Coronary artery (tissue), 2 donors: Measurements from ENCODE around the gene NNMT.

Experiments used
- DNase-seq: peaks from one replicate; pipeline ENCODE4 v3.0.0-alpha.2; 2017; ENCODE audit warnings: low spot score
- H3K27ac ChIP-seq, 2 donors: fragments of 200-600 bp; sonication (generic); one replicate each; pipeline ENCODE4 v1.5.1; 2016 to 2019
- H3K4me3 ChIP-seq: fragments of 200-600 bp; sonication (generic); 2 replicates; pipeline ENCODE4 v1.5.1; 2016; ENCODE audit warnings: mild to moderate bottlenecking, moderate library complexity
- CTCF ChIP-seq: fragments of 200-600 bp; sonication (generic); IDR thresholded peaks from one replicate; pipeline ENCODE4 v1.5.1; 2019; ENCODE audit warnings: antibody characterized with exemption

NNMT gene

DNA sequence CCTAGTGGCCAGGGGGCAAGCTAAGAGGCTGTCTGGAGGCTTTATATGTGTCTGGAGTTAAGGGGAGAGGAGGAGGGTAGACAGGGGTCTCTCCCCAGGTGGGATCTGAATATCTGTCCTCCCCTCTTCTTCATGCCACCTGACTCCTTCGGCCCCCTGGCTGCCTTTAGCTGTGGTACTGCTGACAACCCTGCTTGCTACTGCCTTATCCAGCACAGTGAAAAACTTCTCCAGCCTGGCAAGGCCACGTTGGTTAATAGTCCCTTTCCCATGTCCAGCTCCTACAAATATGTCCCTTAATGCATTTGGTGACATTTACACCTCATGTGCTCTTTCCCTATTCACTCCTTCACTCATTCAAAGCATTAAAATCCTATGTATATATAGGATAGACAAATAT, 42.4 kb upstream of the NNMT start:
- no peak for TF ChIP-seq CTCF
- H3K27ac ChIP-seq = peak overlapping the region in 1 of 2 donors; percentile 56
- no peak overlapping the region for H3K4me3 ChIP-seq
- no peak for DNase-seq

DNA sequence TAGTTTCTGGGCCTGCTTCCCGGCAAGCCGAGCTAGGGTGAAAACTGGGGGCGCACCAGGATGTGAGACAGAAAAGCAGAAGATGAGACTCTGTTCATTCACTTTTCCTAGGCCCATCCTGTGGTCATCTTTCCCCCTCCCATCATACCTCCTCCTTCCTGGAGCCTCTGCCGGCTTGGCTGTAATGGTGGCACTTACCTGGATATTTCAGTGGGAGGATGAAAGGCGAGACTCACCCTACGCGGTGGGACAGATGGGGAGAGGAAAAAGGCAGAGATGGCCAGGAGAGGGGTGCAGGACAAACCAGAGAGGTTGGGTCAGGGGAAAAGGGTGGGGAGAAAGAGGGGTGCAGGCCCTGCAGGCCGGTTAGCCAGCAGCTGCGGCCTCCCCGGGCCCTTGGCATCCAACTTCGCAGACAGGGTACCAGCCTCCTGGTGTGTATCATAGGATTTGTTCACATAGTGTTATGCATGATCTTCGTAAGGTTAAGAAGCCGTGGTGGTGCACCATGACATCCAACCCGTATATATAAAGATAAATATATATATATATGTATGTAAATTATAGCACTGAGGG, 41.5 kb upstream of the NNMT start:
- no peak overlapping the region for H3K4me3 ChIP-seq
- peak overlapping the region in 1 of 2 donors; percentile 39 for H3K27ac ChIP-seq
- no peak for DNase-seq
- no peak for TF ChIP-seq CTCF

GRCh38 chr11:114255289-114255688, 40.9 kb upstream of the NNMT start:
- Histone ChIP-seq H3K4me3 (no peak overlapping the region), H3K27ac (peak overlapping the region in 1 of 2 donors; percentile 21)
- TF ChIP-seq CTCF = no peak
- no peak for DNase-seq

DNA sequence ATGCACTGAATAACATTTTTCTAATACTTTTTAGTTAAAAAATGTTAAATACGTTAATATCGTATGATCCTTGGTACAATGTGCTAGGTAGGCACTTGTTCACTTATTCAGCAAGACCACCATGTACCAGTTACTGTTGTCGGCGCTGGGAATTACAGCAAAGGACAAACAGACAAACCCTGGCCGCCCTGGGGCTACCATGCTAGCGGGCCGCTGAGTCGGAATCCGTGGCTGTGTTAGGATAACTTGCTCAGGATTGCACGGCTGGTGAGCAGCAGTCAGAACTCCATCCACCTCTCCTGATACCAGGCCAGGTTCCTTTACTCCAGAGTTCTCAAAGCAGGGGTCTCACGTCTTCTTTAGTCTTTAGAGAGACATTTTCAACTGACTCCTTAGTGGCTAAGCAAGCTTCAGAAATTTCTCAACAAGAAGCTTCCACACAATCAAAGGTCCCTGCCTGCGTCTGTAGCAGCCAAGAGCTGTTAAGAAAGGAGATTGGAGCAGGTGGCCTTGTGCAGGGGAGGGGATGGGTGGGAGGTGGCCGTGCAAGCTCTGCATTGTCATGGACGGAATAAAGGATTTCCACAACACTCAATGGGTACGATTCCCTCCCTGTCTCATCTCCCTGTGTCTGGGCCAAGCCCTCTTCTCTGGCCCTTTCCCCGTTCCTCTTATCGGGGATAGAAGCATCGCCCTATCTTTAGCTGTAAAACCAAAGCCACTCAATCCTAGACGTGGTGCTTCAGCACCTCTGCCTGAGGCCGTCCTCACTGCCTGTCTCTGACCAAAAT, 39.8 kb upstream of the NNMT start:
- H3K4me3 ChIP-seq = peak overlapping the region; percentile 35
- no peak for DNase-seq
- TF ChIP-seq CTCF = no peak
- peak overlapping the region; percentile 78 to 89 for H3K27ac ChIP-seq

DNA sequence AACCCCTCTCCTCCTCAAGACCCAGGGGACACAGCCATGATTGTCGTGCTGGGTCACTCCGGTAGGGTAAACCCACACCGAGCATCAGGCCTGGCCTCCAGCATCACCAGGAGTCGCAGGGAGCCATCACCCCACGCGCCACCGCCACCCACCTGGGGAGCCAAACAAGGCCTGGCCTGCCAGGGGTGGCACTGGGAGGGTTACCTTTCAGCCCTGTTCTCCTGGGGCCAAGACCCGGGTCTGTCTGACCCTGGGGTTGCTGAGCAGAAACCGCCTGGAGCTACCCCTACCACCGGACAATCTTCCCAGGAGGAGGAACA, 39.3 kb upstream of the NNMT start:
- Histone ChIP-seq H3K4me3 (peak overlapping the region; percentile 35), H3K27ac (peak overlapping the region; percentile 78 to 89)
- DNase-seq = no peak
- TF ChIP-seq CTCF = no peak

- no peak for TF ChIP-seq CTCF
- DNase-seq = peak; percentile 85
- H3K4me3 ChIP-seq = peak overlapping the region; percentile 53
- H3K27ac ChIP-seq = peak overlapping the region; percentile 78 to 89
Measured at GRCh38 chr11:114257621-114258558, 38.3 kb upstream of the NNMT start.
